Keratinocyte (primary cell): ENCODE results near the gene PPL. TPM values are rescaled to one million over a fixed set of nuclear protein-coding genes. Genes with fewer than 3 reads are reported as not detected.

Experiments
- DNase-seq: peaks from one replicate; pipeline ENCODE4 v3.0.0-alpha.2; 2011; ENCODE audit warnings: low read depth, missing footprints, low spot score
- FAIRE-seq: peaks from 2 replicates; lab custom pipeline; 2011; peaks lifted over from hg19 to GRCh38; lab: Jason Lieb, UNC
- H2AFZ ChIP-seq: 2 replicates; pipeline ENCODE4 v1.6.0; 2012; ENCODE audit warnings: low read length, control low read depth, inconsistent platforms; ENCODE audit not compliant: control insufficient read depth
- H3K27ac ChIP-seq: 2 replicates; pipeline ENCODE4 v1.5.1; 2011; ENCODE audit warnings: low read length; ENCODE audit not compliant: control insufficient read depth, insufficient read depth
- H3K27me3 ChIP-seq: 3 replicates; pipeline ENCODE4 v1.6.0; 2011; ENCODE audit warnings: low read length; ENCODE audit not compliant: control insufficient read depth, insufficient read depth; ENCODE audit errors: extremely low read depth
- H3K36me3 ChIP-seq, 2 experiments: 2 replicates in 1 of 2; 3 replicates in 1 of 2; pipeline ENCODE4 v1.5.1; 2011; ENCODE audit warnings: low read length in 2 of 2, mild to moderate bottlenecking in 1 of 2; ENCODE audit not compliant: control insufficient read depth in 2 of 2, insufficient read depth in 2 of 2; ENCODE audit errors: extremely low read depth in 1 of 2
- H3K4me1 ChIP-seq: 3 replicates; pipeline ENCODE4 v1.5.1; 2011; ENCODE audit warnings: low read length; ENCODE audit not compliant: control insufficient read depth, insufficient read depth; ENCODE audit errors: extremely low read depth
- H3K4me2 ChIP-seq: 3 replicates; pipeline ENCODE4 v1.6.0; 2011; ENCODE audit warnings: low read depth, low read length; ENCODE audit not compliant: control insufficient read depth, insufficient read depth; ENCODE audit errors: extremely low read depth
- H3K4me3 ChIP-seq, 3 experiments: fragments of 200-600 bp in 1 of 3; sonication (generic) in 1 of 3; 2 replicates in 2 of 3; 3 replicates in 1 of 3; pipeline ENCODE4 v1.5.1; 2011 to 2016; ENCODE audit warnings: low read length in 3 of 3, mild to moderate bottlenecking in 3 of 3, control low read depth in 2 of 3, inconsistent platforms in 1 of 3, low read depth in 1 of 3, mixed read lengths in 1 of 3, mixed run types in 1 of 3, moderate library complexity in 1 of 3; ENCODE audit not compliant: control insufficient read depth in 2 of 3, insufficient read depth in 2 of 3; ENCODE audit errors: extremely low read depth in 1 of 3
- H3K79me2 ChIP-seq: 2 replicates; pipeline ENCODE4 v1.6.0; 2012; ENCODE audit warnings: low read length; ENCODE audit not compliant: control insufficient read depth, insufficient read depth
- H3K9ac ChIP-seq: 3 replicates; pipeline ENCODE4 v1.6.0; 2011; ENCODE audit warnings: low read length; ENCODE audit not compliant: control insufficient read depth, insufficient read depth; ENCODE audit errors: extremely low read depth
- H3K9me1 ChIP-seq: 3 replicates; pipeline ENCODE4 v1.6.0; 2011; ENCODE audit warnings: low read length; ENCODE audit not compliant: control insufficient read depth, insufficient read depth; ENCODE audit errors: extremely low read depth
- H3K9me3 ChIP-seq: 2 replicates; pipeline ENCODE4 v1.5.1; 2012; ENCODE audit warnings: low read depth, low read length; ENCODE audit not compliant: control insufficient read depth
- H4K20me1 ChIP-seq: 3 replicates; pipeline ENCODE4 v1.6.0; 2011; ENCODE audit warnings: low read length; ENCODE audit not compliant: control insufficient read depth, insufficient read depth; ENCODE audit errors: extremely low read depth
- CTCF ChIP-seq, 3 experiments: IDR thresholded peaks in 1 of 3; conservative IDR thresholded peaks in 1 of 3; optimal IDR thresholded peaks in 1 of 3; 2 replicates in 2 of 3; 3 replicates in 1 of 3; pipeline versions ENCODE3 to v1.5.1; 2011; ENCODE audit warnings: low read length in 3 of 3, mild to moderate bottlenecking in 3 of 3, moderate library complexity in 2 of 3, control low read depth in 1 of 3, inconsistent platforms in 1 of 3; ENCODE audit not compliant: insufficient read depth in 2 of 3; ENCODE audit errors: extremely low read depth in 1 of 3
- EZH2 ChIP-seq: IDR thresholded peaks from one replicate; pipeline ENCODE4 v1.6.1; 2012; ENCODE audit warnings: inconsistent platforms, mild to moderate bottlenecking, low read length, moderate library complexity
- dilution Hi-C: fragments of 300-500 bp; cut with MboI; formaldehyde crosslinking; loops from one replicate; pipeline ENCODE4 v1.7.0; 2020; ENCODE audit warnings: low sequenced_read_pairs; ENCODE audit not compliant: extremely low pct_ligation_motif_present
- polyA plus RNA-seq, 5 experiments: library from polyadenylated mRNA; depleted of rRNA in 3 of 5; stranded (reverse) in 3 of 5; stranded (forward) in 1 of 5; unstranded in 1 of 5; fragments of >200 nt; gene quantifications; 1 replicate in 1 of 5; 2 replicates in 3 of 5; 3 replicates in 1 of 5; pipeline versions ENCODE4 v1.2.1 to v1.2.3, GENCODE V29; 2011 to 2012; ENCODE audit warnings: missing spikeins in 2 of 5, low read depth in 1 of 5, low replicate concordance in 1 of 5

PPL gene
- polyA plus RNA-seq, 1 donor (not counting 4 experiments of a cell fraction or from before 2014, with no cell fraction given), result 26.6 TPM

- dilution Hi-C loops, result no loop called here
- TF ChIP-seq EZH2, result no peak
- TF ChIP-seq CTCF (optimal IDR thresholded peaks at IDR 0.05 in 1 of 3, IDR thresholded peaks at IDR 0.05 in 1 of 3, conservative IDR thresholded peaks at IDR 0.05 in 1 of 3; ENCODE audit: extremely low read depth in 1 of 3, insufficient read depth in 2 of 3, low read length in 3 of 3), result no peak
- no peaks in the 10 kb centered on the region for H3K9me1 ChIP-seq
- no peaks in the 10 kb centered on the region for H3K79me2 ChIP-seq
- no peak for FAIRE-seq
- H3K9me3 ChIP-seq, result no peaks in the 10 kb centered on the region
- no peak overlapping the region for H3K4me3 ChIP-seq
- H3K27ac ChIP-seq, result no peak overlapping the region
- DNase-seq, result no peak
- no peaks in the 10 kb centered on the region for H4K20me1 ChIP-seq
- H3K4me1 ChIP-seq, result no peaks in the 10 kb centered on the region
- no peak overlapping the region for H2AFZ ChIP-seq
- peaks cover 44 to 51% of the 10 kb centered on the region in 2 experiments for H3K36me3 ChIP-seq
- H3K4me2 ChIP-seq, result no peak overlapping the region
- H3K27me3 ChIP-seq, result no peaks in the 10 kb centered on the region
- H3K9ac ChIP-seq, result no peak overlapping the region
These were observed 46.3 kb downstream of the PPL start for GRCh38 chr16:4890686-4891085.

- Histone ChIP-seq H4K20me1 (no peaks in the 10 kb centered on the region), H2AFZ (no peak overlapping the region), H3K27ac (no peak overlapping the region), H3K27me3 (no peaks in the 10 kb centered on the region), H3K4me1 (no peaks in the 10 kb centered on the region), H3K4me3 (no peak overlapping the region), H3K79me2 (no peaks in the 10 kb centered on the region), H3K4me2 (no peak overlapping the region), H3K9me3 (no peaks in the 10 kb centered on the region), H3K9ac (no peak overlapping the region), H3K36me3 (peaks cover 44 to 50% of the 10 kb centered on the region in 2 experiments), H3K9me1 (no peaks in the 10 kb centered on the region)
- no peak for FAIRE-seq
- TF ChIP-seq EZH2 (no peak), CTCF (optimal IDR thresholded peaks at IDR 0.05 in 1 of 3, IDR thresholded peaks at IDR 0.05 in 1 of 3, conservative IDR thresholded peaks at IDR 0.05 in 1 of 3; ENCODE audit: extremely low read depth in 1 of 3, insufficient read depth in 2 of 3, low read length in 3 of 3) (no peak)
- DNase-seq, result no peak
- dilution Hi-C loops, result no loop called here
These were observed 46.9 kb downstream of the PPL start for GRCh38 chr16:4890026-4890425.
